Trophoblast cell (in vitro differentiated cells and primary cell): Measurements from ENCODE around the gene NCK2. TPM values are rescaled to one million over a fixed set of nuclear protein-coding genes. Genes with fewer than 3 reads are reported as not detected.

ENCODE experiments used
- DNase-seq, 2 donors: peaks; one replicate each; pipeline ENCODE4 v3.0.0-alpha.2; 2016
- H2AFZ ChIP-seq: 2 replicates; pipeline ENCODE4 v1.6.1; 2013; ENCODE audit warnings: low read length, moderate library complexity, mild to moderate bottlenecking; ENCODE audit not compliant: insufficient read depth, poor library complexity
- H2AK5ac ChIP-seq: 2 replicates; pipeline ENCODE4 v1.6.1; 2013; ENCODE audit warnings: mild to moderate bottlenecking, low read length
- H2BK120ac ChIP-seq: 2 replicates; pipeline ENCODE4 v1.6.1; 2013; ENCODE audit warnings: low read length, mild to moderate bottlenecking, moderate library complexity; ENCODE audit not compliant: insufficient read depth, poor library complexity
- H2BK12ac ChIP-seq: 2 replicates; pipeline ENCODE4 v1.6.1; 2013; ENCODE audit warnings: mild to moderate bottlenecking, low read length, moderate library complexity
- H2BK5ac ChIP-seq: 2 replicates; pipeline ENCODE4 v1.6.1; 2013; ENCODE audit warnings: low read length, low read depth, moderate library complexity, mild to moderate bottlenecking; ENCODE audit not compliant: poor library complexity
- H3K14ac ChIP-seq: 2 replicates; pipeline ENCODE4 v1.6.1; 2013; ENCODE audit warnings: mild to moderate bottlenecking, low read length
- H3K18ac ChIP-seq: 2 replicates; pipeline ENCODE4 v1.6.1; 2013; ENCODE audit warnings: mild to moderate bottlenecking, low read length
- H3K23ac ChIP-seq: 2 replicates; pipeline ENCODE4 v1.6.1; 2013; ENCODE audit warnings: low read length
- H3K27ac ChIP-seq: 2 replicates; pipeline ENCODE4 v1.5.1; 2013; ENCODE audit warnings: low read depth, mild to moderate bottlenecking, inconsistent platforms, low read length, moderate library complexity
- H3K27me3 ChIP-seq: 2 replicates; pipeline ENCODE4 v1.6.1; 2013; ENCODE audit warnings: inconsistent platforms, mild to moderate bottlenecking, low read length, moderate library complexity; ENCODE audit not compliant: insufficient read depth
- H3K36me3 ChIP-seq, 2 experiments: 1 replicate in 1 of 2; 2 replicates in 1 of 2; pipeline ENCODE4 v1.6.1; 2013; ENCODE audit warnings: low read length in 2 of 2, mild to moderate bottlenecking in 2 of 2, moderate library complexity in 1 of 2; ENCODE audit not compliant: insufficient read depth in 2 of 2, control insufficient read depth in 1 of 2
- H3K4ac ChIP-seq: 2 replicates; pipeline ENCODE4 v1.6.1; 2013; ENCODE audit warnings: low read depth, mild to moderate bottlenecking, low read length, moderate library complexity
- H3K4me1 ChIP-seq, 2 experiments: 1 replicate in 1 of 2; 2 replicates in 1 of 2; pipeline ENCODE4 v1.6.1; 2013; ENCODE audit warnings: low read length in 2 of 2, mild to moderate bottlenecking in 2 of 2, moderate library complexity in 1 of 2; ENCODE audit not compliant: insufficient read depth in 2 of 2, control insufficient read depth in 1 of 2
- H3K4me2 ChIP-seq: 2 replicates; pipeline ENCODE4 v1.6.1; 2013; ENCODE audit warnings: inconsistent platforms, mild to moderate bottlenecking, low read length, moderate library complexity
- H3K4me3 ChIP-seq: 2 replicates; pipeline ENCODE4 v1.5.1; 2013; ENCODE audit warnings: mild to moderate bottlenecking, low read depth, low read length, inconsistent platforms
- H3K79me1 ChIP-seq: one replicate; pipeline ENCODE4 v1.6.1; 2013; ENCODE audit warnings: low read length
- H3K79me2 ChIP-seq: 2 replicates; pipeline ENCODE4 v1.6.1; 2013; ENCODE audit warnings: low read length, mild to moderate bottlenecking; ENCODE audit not compliant: control insufficient read depth, insufficient read depth, poor library complexity
- H3K9ac ChIP-seq: 2 replicates; pipeline ENCODE4 v1.6.1; 2013; ENCODE audit warnings: mild to moderate bottlenecking, low read length
- H3K9me3 ChIP-seq: 2 replicates; pipeline ENCODE4 v1.6.1; 2013; ENCODE audit warnings: low read depth, mild to moderate bottlenecking, control low read depth, inconsistent platforms, low read length; ENCODE audit not compliant: insufficient read depth
- H4K12ac ChIP-seq: 2 replicates; pipeline ENCODE4 v1.6.1; 2013; ENCODE audit warnings: low read depth, mild to moderate bottlenecking, low read length, moderate library complexity
- H4K8ac ChIP-seq: 2 replicates; pipeline ENCODE4 v1.6.1; 2013; ENCODE audit warnings: low read depth, mild to moderate bottlenecking, low read length, moderate library complexity
- H4K91ac ChIP-seq: one replicate; pipeline ENCODE4 v1.6.1; 2013; ENCODE audit warnings: low read depth, mild to moderate bottlenecking, low read length, moderate library complexity
- WGBS: extraction: QIAGEN DNeasy Blood & Tissue Kit; methylation state at CpG from one replicate; pipeline ENCODE4 v1.1.7; 2013; ENCODE audit warnings: missing lambda C conversion rate; ENCODE audit not compliant: insufficient read length, insufficient coverage; ENCODE audit errors: extremely low coverage; 5-methylcytosine and 5-hydroxymethylcytosine counted together
- polyA plus RNA-seq: library from polyadenylated mRNA; stranded (reverse); fragments of 200-250 nt; gene quantifications from 2 replicates; pipeline ENCODE4 v1.2.3, GENCODE V29; 2013

NCK2 gene
- 48.7 and 51.4 TPM in 2 replicates for polyA plus RNA-seq

DNA sequence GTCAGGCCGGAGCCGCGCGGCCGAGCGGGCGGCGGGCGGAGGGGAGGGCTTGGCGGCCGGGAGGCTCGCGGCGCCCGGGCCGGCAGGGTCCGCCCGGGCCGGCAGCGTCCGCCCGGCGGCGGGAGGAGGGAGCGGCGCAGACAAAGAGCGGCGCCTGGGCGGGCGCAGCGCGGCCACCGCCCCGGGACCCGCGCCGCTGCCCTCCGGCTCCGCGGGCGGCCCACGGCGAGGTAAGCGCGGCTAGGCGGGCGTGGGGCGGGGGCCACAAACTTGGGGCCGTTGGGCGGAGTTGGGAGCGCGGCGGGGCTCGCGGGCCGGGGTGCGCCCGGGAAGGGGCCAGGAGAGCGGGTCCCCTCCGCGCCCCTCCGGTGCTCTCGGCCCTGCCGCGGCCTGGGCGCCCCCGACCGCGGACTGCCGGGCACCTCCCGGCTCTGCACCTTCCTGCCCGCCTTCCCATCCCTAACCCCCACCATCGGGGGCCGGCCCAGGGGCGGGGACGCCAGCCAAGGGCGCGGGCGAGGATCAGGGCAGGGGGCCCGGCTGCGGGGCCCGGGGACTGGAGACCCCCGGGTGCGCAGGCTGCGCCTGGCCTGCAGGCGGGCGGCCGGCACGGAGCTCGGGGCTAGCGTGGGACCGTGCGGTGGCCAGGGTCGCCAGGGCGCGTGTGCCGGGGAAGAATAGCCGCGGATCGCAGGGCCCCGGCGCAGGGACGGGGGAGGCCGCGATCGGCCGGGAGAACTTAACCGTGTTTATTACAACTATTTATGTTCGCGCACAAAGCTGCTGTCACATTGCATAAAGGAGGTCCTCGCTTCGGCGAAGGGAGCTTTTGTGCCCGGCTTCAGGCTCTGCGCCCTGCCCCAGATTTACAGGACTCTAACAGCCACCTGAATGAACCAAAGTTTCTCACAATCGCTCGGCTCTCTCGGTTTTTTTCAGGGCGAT, at the start of gene NCK2:
Gene NCK2 (plus strand): TSS at position 4 of the 945 bp plus-strand sequence. CDS start 110,152 bp downstream, outside the sequence.
- Histone ChIP-seq H2AFZ (peak within 1 kb of the TSS; percentile 2), H3K18ac (peak within 1 kb of the TSS; percentile 70), H2AK5ac (no peak within 1 kb of the TSS), H3K9me3 (peaks cover 3% of the 10 kb centered on the region), H3K23ac (no peak within 1 kb of the TSS), H3K4ac (peak within 1 kb of the TSS; percentile 87), H3K27me3 (no peaks in the 10 kb centered on the region), H3K4me1 (peaks cover 12 to 18% of the 10 kb centered on the region in 2 experiments), H2BK12ac (no peak within 1 kb of the TSS), H4K8ac (peak within 1 kb of the TSS; percentile 49), H3K4me3 (peak within 1 kb of the TSS; percentile 97), H3K79me1 (peaks cover 9% of the 10 kb centered on the region), H2BK120ac (peak within 1 kb of the TSS; percentile 19), H4K12ac (peak within 1 kb of the TSS; percentile 35), H3K27ac (peak within 1 kb of the TSS; percentile 67), H3K9ac (peak within 1 kb of the TSS; percentile 89), H3K4me2 (peak within 1 kb of the TSS; percentile 83), H3K14ac (peak within 1 kb of the TSS; percentile 52), H4K91ac (peak within 1 kb of the TSS; percentile 87), H3K79me2 (peaks cover 29% of the 10 kb centered on the region), H2BK5ac (peak within 1 kb of the TSS; percentile 36), H3K36me3 (peaks cover 5 to 8% of the 10 kb centered on the region in 2 experiments)
- no CpG with 5 or more reads among the region's 119 CpGs for WGBS
- DNase-seq: peak in 1 of 2 donors; percentile 42

DNA sequence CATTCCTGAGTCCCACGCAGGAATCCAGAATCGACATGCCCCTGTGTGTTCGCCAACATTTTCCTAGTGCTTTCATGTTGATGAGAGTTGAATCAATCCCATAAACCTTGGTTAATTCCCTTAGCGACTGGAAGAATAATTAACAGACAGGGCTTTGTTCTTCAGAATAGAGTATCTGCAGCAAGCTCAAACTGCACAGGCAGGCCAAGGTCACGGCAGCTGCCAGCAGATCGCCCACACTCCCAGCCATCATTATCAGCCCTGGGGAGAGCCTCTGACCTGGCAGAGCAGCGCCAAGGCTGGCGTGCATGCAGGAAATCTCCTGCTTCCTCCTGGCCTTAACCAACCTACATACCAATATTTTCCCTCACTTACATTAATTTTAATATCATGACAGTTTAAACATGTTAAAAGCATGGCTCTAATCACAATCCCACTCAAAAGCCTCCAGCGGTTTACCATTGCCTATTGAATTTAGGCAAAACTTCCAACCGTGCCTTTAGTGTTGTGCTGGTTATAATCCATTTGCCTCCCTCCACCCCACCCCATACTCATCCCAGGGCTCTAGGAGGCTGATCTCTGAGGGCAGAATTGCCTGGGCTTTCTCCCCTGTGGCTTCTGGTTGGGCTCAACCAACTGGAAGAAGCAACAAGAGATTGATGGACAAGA, 46.8 kb upstream of the NCK2 start:
- Histone ChIP-seq H4K91ac (no peak overlapping the region), H3K14ac (no peak overlapping the region), H3K18ac (no peak overlapping the region), H3K27ac (no peak overlapping the region), H4K8ac (no peak overlapping the region), H3K4me2 (no peak overlapping the region), H3K79me1 (no peaks in the 10 kb centered on the region), H2BK5ac (no peak overlapping the region), H3K27me3 (no peaks in the 10 kb centered on the region), H2BK120ac (no peak overlapping the region), H3K4me3 (no peak overlapping the region), H2BK12ac (no peak overlapping the region), H3K9ac (no peak overlapping the region), H2AK5ac (no peak overlapping the region), H3K4ac (no peak overlapping the region), H3K79me2 (no peaks in the 10 kb centered on the region), H4K12ac (no peak overlapping the region), H3K4me1 (no peaks in the 10 kb centered on the region), H2AFZ (no peak overlapping the region), H3K36me3 (no peaks in the 10 kb centered on the region), H3K23ac (no peak overlapping the region), H3K9me3 (no peaks in the 10 kb centered on the region)
- DNase-seq: no peak
- no CpG with 5 or more reads among the region's 10 CpGs for WGBS

DNA sequence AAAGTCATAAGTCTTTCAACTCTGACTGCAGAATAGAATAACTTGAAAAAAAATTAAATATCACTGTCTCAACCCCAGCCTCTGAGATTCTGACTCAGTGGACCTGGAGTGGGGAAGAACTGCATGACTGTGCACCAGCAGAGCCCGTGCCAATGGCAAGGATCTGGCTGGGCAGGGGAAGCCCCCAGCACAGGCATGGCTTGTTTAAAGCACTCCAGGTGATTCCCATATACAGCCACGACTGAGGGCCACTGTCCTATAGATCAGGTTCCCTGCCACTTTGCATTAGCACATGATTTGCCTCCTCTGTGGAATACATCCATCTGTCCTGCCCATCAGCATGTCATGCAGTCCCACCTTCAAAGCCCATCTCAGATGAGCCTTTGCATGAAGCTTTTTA, 45.9 kb upstream of the NCK2 start:
- Histone ChIP-seq H3K4me3 (no peak overlapping the region), H4K8ac (no peak overlapping the region), H3K4ac (no peak overlapping the region), H3K4me1 (no peaks in the 10 kb centered on the region), H4K91ac (no peak overlapping the region), H3K36me3 (no peaks in the 10 kb centered on the region), H3K23ac (no peak overlapping the region), H2AFZ (no peak overlapping the region), H3K27me3 (no peaks in the 10 kb centered on the region), H3K4me2 (no peak overlapping the region), H3K27ac (no peak overlapping the region), H2BK5ac (no peak overlapping the region), H2AK5ac (no peak overlapping the region), H2BK120ac (no peak overlapping the region), H2BK12ac (no peak overlapping the region), H3K9me3 (no peaks in the 10 kb centered on the region), H3K79me2 (no peaks in the 10 kb centered on the region), H3K14ac (no peak overlapping the region), H3K9ac (no peak overlapping the region), H3K18ac (no peak overlapping the region), H3K79me1 (no peaks in the 10 kb centered on the region), H4K12ac (no peak overlapping the region)
- no peak for DNase-seq
- no CpG with 5 or more reads among the region's 2 CpGs for WGBS

DNA sequence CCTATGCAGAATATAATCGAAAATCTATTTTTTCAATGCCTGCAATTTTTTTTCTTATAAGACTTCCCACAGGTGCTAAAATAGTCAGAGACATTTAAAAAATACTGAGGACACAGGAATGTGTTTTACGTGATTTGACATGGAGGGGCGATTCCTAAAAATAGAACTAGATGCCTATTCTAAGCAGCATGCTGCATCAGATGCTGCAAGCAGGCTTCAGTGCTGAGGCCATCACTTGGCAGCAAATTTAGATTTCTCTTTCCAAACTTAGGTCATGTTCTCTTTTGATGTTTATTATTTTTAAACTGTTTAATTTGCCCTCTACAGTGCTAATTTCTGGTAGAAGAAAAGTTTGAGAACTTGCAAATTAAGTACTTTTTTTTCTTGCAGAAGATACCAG, 43.7 kb upstream of the NCK2 start:
- DNase-seq: no peak
- Histone ChIP-seq H3K27me3 (no peaks in the 10 kb centered on the region), H3K79me2 (no peaks in the 10 kb centered on the region), H2AFZ (no peak overlapping the region), H2BK12ac (no peak overlapping the region), H3K23ac (no peak overlapping the region), H3K9ac (no peak overlapping the region), H3K14ac (no peak overlapping the region), H2AK5ac (no peak overlapping the region), H3K4me1 (no peaks in the 10 kb centered on the region), H3K4ac (no peak overlapping the region), H3K27ac (no peak overlapping the region), H3K18ac (no peak overlapping the region), H2BK5ac (no peak overlapping the region), H4K12ac (no peak overlapping the region), H3K79me1 (no peaks in the 10 kb centered on the region), H3K4me3 (no peak overlapping the region), H3K9me3 (no peaks in the 10 kb centered on the region), H3K4me2 (no peak overlapping the region), H3K36me3 (no peaks in the 10 kb centered on the region), H4K91ac (no peak overlapping the region), H4K8ac (no peak overlapping the region), H2BK120ac (no peak overlapping the region)
- WGBS: no CpG with 5 or more reads among the region's 3 CpGs
